RWPE1 (cell line): Measurements from ENCODE around the gene OR5K2.

Experiments used
- CTCF ChIA-PET: fragments of 350-600 bp; sonication (Branson Sonifier 250); formaldehyde crosslinking; extraction: SDS; loops from one replicate; lab custom pipeline; 2021; lab: Yijun Ruan, JAX
- POLR2A ChIA-PET: fragments of 400-600 bp; formaldehyde crosslinking; extraction: SDS; loops from one replicate; lab custom pipeline; 2020; ENCODE audit warnings: antibody characterized with exemption; ENCODE audit not compliant: low non-redundant PET; lab: Yijun Ruan, JAX
- DNase-seq: peaks from one replicate; pipeline ENCODE4 v3.0.0; 2012; ENCODE audit warnings: low spot score
- H3K27ac ChIP-seq: fragments of 450-650 bp; 2 replicates; pipeline ENCODE4 v1.5.1; 2017
- TF ChIP-seq, protein P1 (sequence below): fragments of 450-650 bp; conservative IDR thresholded peaks from 2 replicates; pipeline ENCODE4 v1.5.1; 2017; ENCODE audit warnings: low read depth, mild to moderate bottlenecking

OR5K2 gene

DNA sequence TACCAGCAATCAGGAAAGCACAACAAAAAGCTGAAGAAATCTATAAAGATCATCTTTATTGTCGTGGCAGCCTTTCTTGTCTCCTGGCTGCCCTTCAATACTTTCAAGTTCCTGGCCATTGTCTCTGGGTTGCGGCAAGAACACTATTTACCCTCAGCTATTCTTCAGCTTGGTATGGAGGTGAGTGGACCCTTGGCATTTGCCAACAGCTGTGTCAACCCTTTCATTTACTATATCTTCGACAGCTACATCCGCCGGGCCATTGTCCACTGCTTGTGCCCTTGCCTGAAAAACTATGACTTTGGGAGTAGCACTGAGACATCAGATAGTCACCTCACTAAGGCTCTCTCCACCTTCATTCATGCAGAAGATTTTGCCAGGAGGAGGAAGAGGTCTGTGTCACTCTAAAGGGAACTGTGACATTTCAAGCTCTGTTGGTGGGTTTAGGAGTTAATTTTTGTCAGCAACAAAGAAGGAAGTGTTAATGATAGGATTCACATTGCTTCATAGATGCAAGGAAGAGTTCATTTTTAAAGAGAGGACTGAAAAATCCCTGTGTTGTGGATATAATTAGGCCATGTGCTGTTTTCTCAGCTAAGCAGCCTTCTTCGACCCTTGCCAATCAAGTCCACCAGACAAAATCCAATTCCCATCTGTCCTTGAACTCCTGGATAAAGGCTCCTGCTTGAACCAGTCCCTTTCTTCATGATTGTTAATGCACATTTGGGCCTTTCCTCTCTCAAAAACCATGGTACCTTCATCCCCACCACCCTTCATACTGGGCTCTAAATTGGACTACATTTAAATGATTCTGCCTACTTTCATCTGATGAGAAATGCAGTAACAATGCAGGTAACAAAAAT is 35.5 kb downstream of the OR5K2 start:
- ChIA-PET POLR2A (no interaction called here), CTCF (no interaction called here)
- no peak overlapping the region for H3K27ac ChIP-seq
- TF ChIP-seq, protein P1, sequence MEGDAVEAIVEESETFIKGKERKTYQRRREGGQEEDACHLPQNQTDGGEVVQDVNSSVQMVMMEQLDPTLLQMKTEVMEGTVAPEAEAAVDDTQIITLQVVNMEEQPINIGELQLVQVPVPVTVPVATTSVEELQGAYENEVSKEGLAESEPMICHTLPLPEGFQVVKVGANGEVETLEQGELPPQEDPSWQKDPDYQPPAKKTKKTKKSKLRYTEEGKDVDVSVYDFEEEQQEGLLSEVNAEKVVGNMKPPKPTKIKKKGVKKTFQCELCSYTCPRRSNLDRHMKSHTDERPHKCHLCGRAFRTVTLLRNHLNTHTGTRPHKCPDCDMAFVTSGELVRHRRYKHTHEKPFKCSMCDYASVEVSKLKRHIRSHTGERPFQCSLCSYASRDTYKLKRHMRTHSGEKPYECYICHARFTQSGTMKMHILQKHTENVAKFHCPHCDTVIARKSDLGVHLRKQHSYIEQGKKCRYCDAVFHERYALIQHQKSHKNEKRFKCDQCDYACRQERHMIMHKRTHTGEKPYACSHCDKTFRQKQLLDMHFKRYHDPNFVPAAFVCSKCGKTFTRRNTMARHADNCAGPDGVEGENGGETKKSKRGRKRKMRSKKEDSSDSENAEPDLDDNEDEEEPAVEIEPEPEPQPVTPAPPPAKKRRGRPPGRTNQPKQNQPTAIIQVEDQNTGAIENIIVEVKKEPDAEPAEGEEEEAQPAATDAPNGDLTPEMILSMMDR, result no peak
- DNase-seq, result no peak

DNA sequence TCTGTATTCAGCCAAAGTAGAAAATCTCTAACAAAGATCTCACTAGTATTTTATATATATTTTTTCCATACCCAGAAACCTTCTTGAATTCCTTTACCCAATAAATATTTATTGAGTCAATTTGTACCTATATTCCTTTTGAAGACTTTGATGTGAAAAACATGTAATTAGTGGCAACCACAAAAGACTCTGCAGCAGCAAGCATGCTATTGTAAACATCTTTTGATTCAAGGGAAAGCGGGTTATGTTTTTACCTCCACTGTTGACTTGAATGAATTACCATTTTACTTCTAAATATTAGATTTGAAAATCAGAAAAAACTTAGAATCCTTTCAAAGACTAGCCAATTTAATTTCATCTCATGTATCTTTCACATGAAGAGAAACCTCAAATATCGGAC is 36.7 kb downstream of the OR5K2 start:
- ChIA-PET CTCF (interaction anchor here (0.7 kb wide), 1 partner anchor 12 kb away, joined by 3 read pairs; no protein-coding TSS in a partner anchor), POLR2A (no interaction called here)
- H3K27ac ChIP-seq, result no peak overlapping the region
- DNase-seq, result no peak
- TF ChIP-seq, protein P1, result no peak

DNA sequence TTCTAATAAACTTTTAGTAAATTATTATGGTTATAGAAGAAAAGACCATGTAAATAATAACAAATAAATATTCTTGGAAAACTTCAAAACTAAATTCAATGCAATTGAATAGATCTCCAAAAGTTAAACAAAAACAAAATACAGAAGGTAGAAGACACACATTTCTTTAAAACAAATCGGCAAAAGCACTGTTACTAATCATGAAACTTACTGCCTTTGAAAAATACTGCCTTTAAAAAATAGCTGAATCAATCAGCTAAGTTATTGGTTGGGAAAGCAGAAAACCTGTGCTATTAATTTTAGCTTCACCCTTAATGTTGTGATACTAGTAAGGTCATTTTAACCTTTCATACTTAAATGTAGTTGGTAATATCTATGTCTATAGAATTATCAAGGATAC is 37.3 kb downstream of the OR5K2 start:
- ChIA-PET POLR2A (no interaction called here), CTCF (interaction anchor here (0.7 kb wide), 1 partner anchor 12 kb away, joined by 3 read pairs; no protein-coding TSS in a partner anchor)
- no peak overlapping the region for H3K27ac ChIP-seq
- TF ChIP-seq, protein P1, result no peak
- DNase-seq, result no peak

DNA sequence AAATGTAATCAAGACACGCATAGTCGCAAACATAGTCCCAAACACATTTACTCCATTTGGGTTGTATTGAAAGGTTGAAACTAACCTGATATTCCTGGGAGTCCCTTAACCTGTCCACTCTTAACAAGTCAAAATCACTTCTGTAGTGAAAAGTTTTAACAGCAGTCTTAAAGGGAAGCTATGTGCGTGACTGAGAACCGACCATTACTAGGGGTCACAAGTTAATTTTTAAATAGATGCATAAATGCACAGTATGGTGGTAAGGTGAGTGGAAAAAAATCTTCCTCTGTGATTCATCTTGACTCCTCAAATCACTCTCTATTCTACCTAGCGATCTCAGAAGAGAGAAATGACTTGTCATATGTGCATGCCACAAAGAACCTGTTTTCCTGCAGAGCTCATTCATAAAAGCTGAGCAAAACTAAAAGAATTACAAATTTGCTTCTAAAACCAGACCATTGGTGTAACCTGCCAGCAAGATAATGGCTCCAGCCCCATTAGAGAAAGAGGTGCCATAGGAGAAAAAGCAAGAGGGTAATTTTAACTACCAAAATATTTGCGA is 39.1 kb downstream of the OR5K2 start:
- POLR2A ChIA-PET, result no interaction called here
- no peak for DNase-seq

DNA sequence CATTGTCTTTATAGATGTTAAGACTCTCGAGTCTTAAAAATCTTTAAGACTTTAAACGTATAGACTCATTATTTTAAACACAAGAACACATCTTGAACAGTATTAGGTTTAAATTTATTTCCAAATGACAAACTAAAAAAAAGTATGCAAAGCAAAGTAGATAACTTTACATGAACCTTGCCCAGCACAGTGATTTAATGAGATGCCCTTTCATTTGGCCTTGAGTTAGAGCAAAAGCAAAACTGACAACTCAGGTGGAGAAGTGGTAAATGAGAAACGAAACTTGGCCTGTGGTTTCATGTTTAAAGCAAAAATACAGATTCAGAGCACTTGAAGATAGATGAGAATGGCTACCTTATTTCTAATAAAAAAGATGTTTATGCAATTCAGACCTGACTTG is 42.9 kb downstream of the OR5K2 start:
- H3K27ac ChIP-seq, result no peak overlapping the region
- no peak for DNase-seq
- TF ChIP-seq, protein P1, result no peak
- ChIA-PET CTCF (no interaction called here), POLR2A (no interaction called here)

More for the DNA sequence above, 39.1 kb downstream of the OR5K2 start:
- H3K27ac ChIP-seq, result no peak overlapping the region
- TF ChIP-seq, protein P1, result no peak
- CTCF ChIA-PET, result no interaction called here

DNA sequence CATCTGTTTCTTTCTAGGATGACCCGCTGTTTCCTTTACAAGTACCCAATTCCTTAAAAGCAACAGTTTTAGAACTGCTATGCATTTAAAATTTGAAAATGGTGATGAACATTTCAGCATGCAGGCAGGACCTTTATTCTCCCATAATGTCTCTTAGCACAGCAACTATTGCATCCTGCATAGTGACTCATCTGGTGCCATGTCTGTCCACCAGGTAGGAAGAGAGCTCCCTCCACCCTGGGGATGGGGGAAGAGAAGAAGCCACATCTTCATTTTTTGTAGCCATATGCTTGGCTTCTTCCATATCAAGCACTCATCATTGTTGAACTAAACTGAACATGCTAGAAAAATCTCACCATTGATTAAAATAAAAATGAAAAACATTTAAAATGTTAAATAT is 44.2 kb downstream of the OR5K2 start:
- no peak for DNase-seq
- POLR2A ChIA-PET, result no interaction called here

More for the DNA sequence above, 44.2 kb downstream of the OR5K2 start:
- CTCF ChIA-PET, result interaction anchor here (0.7 kb wide), 1 partner anchor 126 kb away, joined by 3 read pairs; no protein-coding TSS in a partner anchor
- no peak overlapping the region for H3K27ac ChIP-seq
- TF ChIP-seq, protein P1, result no peak
